Measurements from ENCODE around the gene DAAM2.

- peak; percentile 40 for TF ChIP-seq POLR2A (IDR thresholded peaks at IDR 0.05)
- no peak for TF ChIP-seq CTCF (IDR thresholded peaks at IDR 0.05)
- TF ChIP-seq POLR2AphosphoS5 (IDR thresholded peaks at IDR 0.05) = peak; percentile 53
These were observed 142.1 kb downstream of the DAAM2 start, which contains the start of gene MOCS1 for GRCh38 chr6:39934131-39934757.

All from prostate gland (tissue), 2 donors.